ENCODE data around the gene CCK.

Gene CCK

GRCh38 chr3:42267878-42268277, 1.9 kb upstream of the CCK start:
- no peak for DNase-seq

- DNase-seq, result peak; percentile 21
Observed at GRCh38 chr3:42265059-42265991, 660 bp downstream of the CCK start.

DNA sequence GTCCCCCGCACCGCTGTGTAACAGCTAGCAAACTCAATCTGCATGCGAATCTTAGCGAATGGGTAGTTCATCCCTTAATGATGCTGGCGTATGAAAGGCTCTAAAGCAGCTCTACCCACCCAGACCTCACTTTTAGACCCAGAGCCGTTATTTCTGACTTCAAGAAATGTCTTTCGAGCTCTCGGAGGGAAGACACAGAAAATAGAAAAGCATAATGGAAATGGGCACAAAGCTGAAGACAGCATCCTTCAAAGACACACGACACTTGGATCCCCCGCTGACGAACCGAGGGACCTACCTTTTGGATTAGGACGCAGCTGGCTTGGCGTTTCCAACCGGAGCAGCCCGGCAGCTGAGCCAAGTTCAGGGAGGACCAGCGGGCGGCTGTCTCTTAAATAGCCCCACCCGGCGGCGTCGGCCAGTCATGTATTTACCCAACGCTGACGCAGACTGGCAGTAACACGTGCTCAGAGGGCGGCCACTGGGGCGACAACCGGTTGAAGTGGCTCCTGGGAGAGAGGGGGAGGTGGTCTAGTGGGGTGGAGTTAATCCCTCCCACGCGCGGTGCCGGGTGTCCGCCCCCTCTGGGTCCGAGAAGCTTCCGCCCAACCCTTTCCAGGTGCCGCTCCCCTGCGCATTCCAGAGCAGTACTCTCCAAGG, 1.5 kb downstream of the CCK start:
- DNase-seq, result peak; percentile 49

GRCh38 chr3:42263354-42264346, 2.3 kb downstream of the CCK start:
- DNase-seq, result peak; percentile 6

GRCh38 chr3:42262525-42262924, 3.5 kb downstream of the CCK start:
- peak; percentile 39 for DNase-seq

DNA sequence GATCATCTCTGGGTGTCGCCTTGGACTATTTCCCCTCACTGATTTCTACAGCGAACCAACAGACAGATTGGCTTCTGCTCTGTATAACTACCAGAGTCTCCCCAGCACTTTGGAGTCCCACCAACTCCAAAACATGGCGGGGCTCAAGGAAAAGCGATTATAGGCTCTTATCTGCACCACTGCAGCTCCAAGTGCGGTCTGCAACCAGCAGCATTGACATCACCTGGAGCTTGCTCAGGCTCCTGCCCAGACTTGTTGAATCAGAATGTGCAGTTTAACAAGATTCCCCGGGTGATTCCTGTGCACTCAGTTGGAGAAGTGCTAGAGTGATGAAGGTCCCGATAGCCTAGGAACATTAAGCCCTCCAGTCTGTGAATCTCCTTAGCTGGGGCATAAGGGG, 9.0 kb downstream of the CCK start:
- peak; percentile 11 for DNase-seq

GRCh38 chr3:42256135-42256819, 9.7 kb downstream of the CCK start:
- DNase-seq, result peak; percentile 74

- peak; percentile 33 for DNase-seq
Observed at GRCh38 chr3:42254566-42254965, 11.4 kb downstream of the CCK start.

- DNase-seq, result no peak
Observed at GRCh38 chr3:42250761-42251160, 15.2 kb downstream of the CCK start.

GRCh38 chr3:42247576-42248027, 18.4 kb downstream of the CCK start:
- peak; percentile 52 for DNase-seq

DNA sequence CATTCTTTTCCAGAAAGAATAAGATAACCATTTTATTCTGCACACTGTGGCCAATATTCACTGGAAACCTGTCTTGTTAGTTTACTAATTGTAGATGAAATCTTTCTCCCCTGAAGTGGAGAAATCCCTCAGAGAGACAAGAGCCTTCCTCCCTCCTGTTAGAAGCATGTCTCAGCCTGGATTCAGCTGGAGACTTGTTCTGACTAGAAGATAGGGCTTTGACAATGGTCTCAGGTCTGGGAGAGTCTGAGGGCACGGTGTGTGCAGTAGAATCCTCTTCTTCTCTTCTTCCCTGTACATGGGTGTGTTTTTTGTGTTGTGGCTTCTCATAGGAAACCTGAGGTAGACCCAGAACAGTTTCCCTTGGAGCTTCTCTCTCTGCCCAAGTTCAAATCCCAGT, 19.9 kb downstream of the CCK start:
- DNase-seq, result no peak

DNA sequence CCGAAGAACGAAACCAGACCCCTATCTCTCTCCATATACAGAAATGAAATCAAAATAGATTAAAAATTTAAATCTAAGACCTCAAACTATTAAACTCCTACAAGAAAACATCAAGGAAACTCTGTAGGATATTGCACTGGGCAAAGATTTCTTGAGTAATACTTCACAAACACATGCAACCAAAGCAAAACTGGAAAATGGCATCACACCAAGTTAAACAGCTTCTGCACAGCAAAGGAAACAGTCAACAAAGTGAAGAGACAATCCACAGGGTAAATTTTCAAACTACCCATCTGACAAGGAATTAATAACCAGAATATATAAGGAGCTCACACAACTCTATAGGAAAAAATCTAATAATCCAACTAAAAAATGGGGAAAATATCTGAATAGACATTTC, 29.4 kb downstream of the CCK start:
- DNase-seq, result no peak

- no peak for DNase-seq
Observed at GRCh38 chr3:42235532-42235931, 30.5 kb downstream of the CCK start.

DNA sequence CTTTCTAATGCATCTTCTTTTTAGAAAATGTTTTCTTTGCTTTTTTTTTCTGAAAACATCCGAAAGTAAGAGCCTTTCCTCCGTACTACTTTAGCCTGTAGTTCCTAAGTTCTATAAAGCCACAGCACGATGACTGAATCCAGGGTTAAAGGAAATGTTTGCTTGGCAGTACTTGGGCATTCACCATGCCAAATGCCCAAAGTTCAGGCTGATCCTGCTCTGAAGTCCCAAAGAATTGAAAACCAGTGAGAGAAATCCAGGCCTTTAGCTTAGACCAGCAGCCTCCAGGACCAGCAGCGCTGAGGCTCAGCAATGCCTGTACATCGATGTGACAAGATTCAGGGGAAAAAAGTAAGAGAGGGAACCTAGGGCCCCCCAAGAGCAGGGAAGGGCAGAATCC, 35.1 kb downstream of the CCK start:
- DNase-seq, result no peak

- DNase-seq, result peak; percentile 64
Observed at GRCh38 chr3:42229942-42230688, 35.9 kb downstream of the CCK start.

GRCh38 chr3:42229266-42229941, 36.6 kb downstream of the CCK start:
- DNase-seq, result no peak

GRCh38 chr3:42228796-42229195, 37.2 kb downstream of the CCK start:
- DNase-seq, result peak; percentile 30

DNA sequence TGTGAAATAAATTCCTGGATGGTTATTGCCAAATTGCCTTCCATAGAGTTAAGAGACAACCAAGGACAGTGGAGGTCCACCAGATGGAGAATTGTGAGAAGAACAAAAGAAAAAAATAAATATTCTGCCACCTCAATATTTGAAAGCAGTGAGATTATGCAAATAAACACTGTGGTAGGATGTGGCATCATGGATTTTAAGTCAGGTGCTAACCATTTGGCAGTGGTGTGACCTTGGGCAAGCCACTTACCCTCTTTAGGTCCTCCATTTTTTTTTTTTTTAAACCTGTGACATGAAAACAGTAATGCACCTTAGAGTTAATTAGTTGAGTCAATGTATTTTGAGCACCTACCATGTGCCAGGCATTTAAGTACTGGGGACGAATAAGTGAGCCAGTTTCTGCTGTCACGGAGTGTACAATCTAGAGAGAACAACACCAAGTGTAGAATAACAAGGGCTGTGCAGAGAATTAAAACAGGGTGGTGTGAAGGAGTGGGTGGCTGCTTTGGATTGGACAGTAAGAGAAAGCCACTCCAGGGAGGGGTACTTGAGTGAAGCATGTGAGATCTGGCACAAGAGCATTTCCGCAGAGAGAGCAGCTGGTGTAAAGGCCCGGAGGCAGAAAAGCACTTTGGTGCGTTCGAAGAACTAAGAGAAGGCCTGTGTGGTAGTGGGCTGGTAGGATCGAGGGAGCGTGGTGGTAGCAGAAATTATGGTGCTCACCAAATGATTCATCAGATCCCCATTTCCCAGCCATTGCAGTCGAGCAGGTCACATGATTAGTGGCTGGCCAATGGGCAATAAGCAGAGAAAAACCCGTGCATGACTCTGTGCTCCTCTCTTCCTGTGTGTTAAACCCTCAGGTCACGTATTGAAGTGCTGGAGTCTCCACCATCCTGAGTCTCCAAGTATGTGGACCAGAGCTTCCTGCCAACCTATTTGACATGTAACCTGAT, 39.2 kb downstream of the CCK start:
- peak; percentile 15 for DNase-seq

All from fibroblast of skin of back (primary cell).